ENCODE results near the gene RAB20.

RAB20 gene

DNA sequence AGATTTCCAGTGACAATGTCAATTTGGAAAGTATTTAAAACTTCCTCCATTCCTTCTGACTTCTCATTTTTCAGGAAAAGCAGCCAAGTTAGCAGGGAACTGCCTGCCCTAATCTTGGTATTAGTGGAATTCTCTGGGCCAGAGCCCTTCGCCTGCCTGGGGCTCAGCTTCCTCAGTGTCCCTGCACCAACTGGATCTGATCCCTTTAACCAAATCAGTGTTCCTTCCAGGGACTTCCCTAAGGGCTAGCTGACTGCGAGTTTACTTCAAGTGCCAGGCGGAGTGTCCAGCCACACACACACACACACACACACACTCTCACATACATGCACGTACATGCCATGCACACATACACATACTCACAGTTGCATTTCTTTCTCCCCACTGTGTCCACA, 20.0 kb downstream of the RAB20 start:
- Histone ChIP-seq H3K4me3 (IDR thresholded peaks at IDR 0.05; ENCODE audit: insufficient read depth, low read depth, low read length) (no peak overlapping the region), H3K9ac (no peak overlapping the region), H2AFZ (ENCODE audit: low read depth) (no peak overlapping the region), H4K20me1 (ENCODE audit: insufficient read depth) (no peaks in the 10 kb centered on the region), H3K4me2 (no peak overlapping the region), H3K27me3 (ENCODE audit: insufficient read depth, low read depth) (no peaks in the 10 kb centered on the region), H3K27ac (no peak overlapping the region), H3K36me3 (ENCODE audit: insufficient read depth) (no peaks in the 10 kb centered on the region), H3K4me1 (ENCODE audit: low read depth, poor library complexity, severe bottlenecking) (no peaks in the 10 kb centered on the region), H3K79me2 (ENCODE audit: insufficient read depth, low read depth) (no peaks in the 10 kb centered on the region)
- no peak for TF ChIP-seq CTCF (conservative IDR thresholded peaks at IDR 0.05; ENCODE audit: low read depth, low read length)

DNA sequence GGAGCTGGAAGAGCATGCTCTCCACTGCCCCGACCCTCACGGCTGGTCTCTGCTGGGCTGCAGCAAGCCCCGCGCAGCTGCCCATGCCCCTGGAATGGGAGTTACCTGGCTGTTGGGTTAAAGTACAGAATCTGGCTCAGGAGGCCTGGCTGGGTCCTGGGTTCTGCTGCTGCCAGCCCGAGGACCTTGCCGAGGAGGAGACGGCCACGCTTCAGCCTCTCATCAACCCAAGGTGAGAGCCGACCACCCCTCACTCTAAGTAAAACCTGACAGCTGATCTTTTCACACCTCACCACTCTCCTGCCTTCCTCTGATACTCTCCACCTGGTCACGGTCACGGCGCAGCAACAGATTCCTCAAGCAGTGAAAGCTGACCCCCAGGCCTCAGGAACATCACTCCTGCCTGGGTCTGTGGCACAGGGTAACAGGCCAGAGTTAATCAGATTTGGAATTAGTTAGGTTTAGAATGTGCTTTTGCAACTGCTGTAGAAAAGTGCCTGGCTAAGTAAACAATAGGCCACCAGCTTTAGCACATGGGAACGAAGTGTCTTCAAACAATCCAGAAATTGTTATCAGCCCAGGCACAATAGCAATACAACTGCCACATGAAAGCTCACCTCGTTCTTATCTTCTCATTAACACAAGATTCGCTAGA, 20.5 kb downstream of the RAB20 start:
- TF ChIP-seq CTCF (conservative IDR thresholded peaks at IDR 0.05; ENCODE audit: low read depth, low read length) = no peak
- no peaks in the 10 kb centered on the region for H4K20me1 ChIP-seq (ENCODE audit: insufficient read depth)
- H3K4me3 ChIP-seq (IDR thresholded peaks at IDR 0.05; ENCODE audit: insufficient read depth, low read depth, low read length) = no peak overlapping the region
- H3K9ac ChIP-seq = no peak overlapping the region
- no peaks in the 10 kb centered on the region for H3K79me2 ChIP-seq (ENCODE audit: insufficient read depth, low read depth)
- no peaks in the 10 kb centered on the region for H3K4me1 ChIP-seq (ENCODE audit: low read depth, poor library complexity, severe bottlenecking)
- no peak overlapping the region for H3K27ac ChIP-seq
- H2AFZ ChIP-seq (ENCODE audit: low read depth) = no peak overlapping the region
- H3K27me3 ChIP-seq (ENCODE audit: insufficient read depth, low read depth) = no peaks in the 10 kb centered on the region
- H3K4me2 ChIP-seq = no peak overlapping the region
- no peaks in the 10 kb centered on the region for H3K36me3 ChIP-seq (ENCODE audit: insufficient read depth)

DNA sequence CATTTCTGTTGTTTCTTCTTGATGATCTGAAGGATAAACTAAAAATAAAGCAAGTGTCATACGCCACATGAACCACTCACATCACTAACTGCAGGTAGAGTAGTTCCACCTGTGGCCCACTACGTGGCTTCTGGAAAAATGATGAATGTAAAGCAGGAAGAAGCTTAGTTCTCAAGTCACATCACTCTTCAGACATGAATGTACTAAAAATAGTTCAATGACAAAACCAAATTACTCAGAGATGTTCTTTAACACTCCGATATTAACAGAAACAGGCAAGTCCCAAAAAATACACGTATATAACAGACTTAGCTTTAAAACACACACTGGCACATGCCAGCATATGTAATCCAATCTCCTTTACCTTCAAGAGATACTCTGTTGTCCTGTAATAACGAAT, 21.6 kb downstream of the RAB20 start:
- H3K4me1 ChIP-seq (ENCODE audit: low read depth, poor library complexity, severe bottlenecking) = no peaks in the 10 kb centered on the region
- no peak overlapping the region for H3K4me2 ChIP-seq
- no peak overlapping the region for H3K27ac ChIP-seq
- no peak overlapping the region for H3K4me3 ChIP-seq (IDR thresholded peaks at IDR 0.05; ENCODE audit: insufficient read depth, low read depth, low read length)
- H3K36me3 ChIP-seq (ENCODE audit: insufficient read depth) = no peaks in the 10 kb centered on the region
- H3K27me3 ChIP-seq (ENCODE audit: insufficient read depth, low read depth) = no peaks in the 10 kb centered on the region
- TF ChIP-seq CTCF (conservative IDR thresholded peaks at IDR 0.05; ENCODE audit: low read depth, low read length) = no peak
- H4K20me1 ChIP-seq (ENCODE audit: insufficient read depth) = no peaks in the 10 kb centered on the region
- no peak overlapping the region for H3K9ac ChIP-seq
- H3K79me2 ChIP-seq (ENCODE audit: insufficient read depth, low read depth) = no peaks in the 10 kb centered on the region
- no peak overlapping the region for H2AFZ ChIP-seq (ENCODE audit: low read depth)

DNA sequence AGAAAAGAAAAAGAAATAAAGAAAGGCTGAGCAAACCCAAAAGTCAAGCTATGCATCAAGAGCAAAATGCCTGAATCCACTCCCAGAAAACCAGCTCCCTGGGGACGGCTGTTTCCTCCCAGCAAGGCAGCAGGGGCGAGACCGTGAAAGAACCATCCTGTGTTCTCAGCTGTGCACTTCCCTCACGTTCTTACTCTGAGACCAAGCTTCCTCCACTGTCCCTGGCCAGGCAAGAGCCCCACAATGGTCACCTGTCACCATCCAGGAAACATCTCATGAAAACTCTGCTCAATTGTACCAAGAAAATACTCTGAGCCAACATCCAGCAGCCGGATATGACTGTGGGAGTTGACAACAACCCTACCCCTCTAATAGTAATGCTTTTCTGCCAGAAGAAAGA, 22.9 kb downstream of the RAB20 start:
- Histone ChIP-seq H3K79me2 (ENCODE audit: insufficient read depth, low read depth) (no peaks in the 10 kb centered on the region), H3K4me1 (ENCODE audit: low read depth, poor library complexity, severe bottlenecking) (no peaks in the 10 kb centered on the region), H3K4me3 (IDR thresholded peaks at IDR 0.05; ENCODE audit: insufficient read depth, low read depth, low read length) (no peak overlapping the region), H3K27me3 (ENCODE audit: insufficient read depth, low read depth) (no peaks in the 10 kb centered on the region), H3K36me3 (ENCODE audit: insufficient read depth) (no peaks in the 10 kb centered on the region), H3K27ac (no peak overlapping the region), H4K20me1 (ENCODE audit: insufficient read depth) (no peaks in the 10 kb centered on the region), H2AFZ (ENCODE audit: low read depth) (no peak overlapping the region), H3K9ac (no peak overlapping the region), H3K4me2 (no peak overlapping the region)
- TF ChIP-seq CTCF (conservative IDR thresholded peaks at IDR 0.05; ENCODE audit: low read depth, low read length) = no peak
